Activated effector memory CD4-positive, alpha-beta T cell treated with anti-CD3 and anti-CD28 coated beads, Interleukin-2, amount 50 U/mL, for 16 hours (primary cell): ENCODE measurements around the gene ERG28.

Experiments used
- DNase-seq: peaks from one replicate; pipeline ENCODE4 v3.0.0-alpha.2; 2020

Gene ERG28

DNA sequence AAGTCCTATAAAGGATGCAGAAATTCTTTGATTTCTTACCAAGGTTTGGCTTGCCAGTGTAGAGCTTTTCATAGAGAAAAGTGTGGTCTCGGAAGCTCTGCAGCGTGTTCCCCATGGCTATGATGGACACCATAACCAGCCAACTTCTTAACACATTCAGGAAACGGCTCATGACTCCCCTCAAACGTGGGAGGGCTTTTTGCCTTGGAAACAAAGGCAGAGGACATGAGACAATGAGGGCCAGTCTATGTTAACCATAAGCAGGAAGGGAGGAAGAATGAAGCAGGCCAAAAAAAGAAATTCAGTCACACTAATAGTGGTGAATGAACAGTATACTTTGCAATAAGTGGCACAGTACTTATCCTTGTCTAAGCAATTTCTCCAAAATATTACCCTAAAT, 3.3 kb downstream of the ERG28 start:
- DNase-seq: no peak

DNA sequence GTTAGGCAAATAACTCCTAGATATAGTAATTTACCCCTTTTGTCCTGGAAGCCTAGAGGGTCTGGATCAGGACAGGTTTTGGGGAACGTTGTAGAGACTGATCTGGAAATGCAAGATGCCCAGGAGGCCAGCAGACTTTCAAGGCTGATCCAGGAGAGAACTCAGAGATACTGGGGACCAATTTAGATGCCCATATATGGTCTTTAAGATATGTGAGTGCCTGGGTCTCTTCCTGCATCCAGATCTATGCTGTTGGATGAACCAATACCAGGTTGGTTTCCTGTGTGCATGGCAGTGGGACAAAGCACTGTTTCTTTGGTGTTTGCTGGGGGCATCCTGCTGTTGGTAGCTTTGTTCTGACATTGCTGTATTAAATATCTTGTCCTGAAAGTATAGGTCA, 5.4 kb downstream of the ERG28 start:
- no peak for DNase-seq

- DNase-seq: peak; percentile 93
Observed at GRCh38 chr14:75654127-75654732, 6.4 kb downstream of the ERG28 start.

GRCh38 chr14:75653563-75653962, 7.1 kb downstream of the ERG28 start:
- DNase-seq: no peak

DNA sequence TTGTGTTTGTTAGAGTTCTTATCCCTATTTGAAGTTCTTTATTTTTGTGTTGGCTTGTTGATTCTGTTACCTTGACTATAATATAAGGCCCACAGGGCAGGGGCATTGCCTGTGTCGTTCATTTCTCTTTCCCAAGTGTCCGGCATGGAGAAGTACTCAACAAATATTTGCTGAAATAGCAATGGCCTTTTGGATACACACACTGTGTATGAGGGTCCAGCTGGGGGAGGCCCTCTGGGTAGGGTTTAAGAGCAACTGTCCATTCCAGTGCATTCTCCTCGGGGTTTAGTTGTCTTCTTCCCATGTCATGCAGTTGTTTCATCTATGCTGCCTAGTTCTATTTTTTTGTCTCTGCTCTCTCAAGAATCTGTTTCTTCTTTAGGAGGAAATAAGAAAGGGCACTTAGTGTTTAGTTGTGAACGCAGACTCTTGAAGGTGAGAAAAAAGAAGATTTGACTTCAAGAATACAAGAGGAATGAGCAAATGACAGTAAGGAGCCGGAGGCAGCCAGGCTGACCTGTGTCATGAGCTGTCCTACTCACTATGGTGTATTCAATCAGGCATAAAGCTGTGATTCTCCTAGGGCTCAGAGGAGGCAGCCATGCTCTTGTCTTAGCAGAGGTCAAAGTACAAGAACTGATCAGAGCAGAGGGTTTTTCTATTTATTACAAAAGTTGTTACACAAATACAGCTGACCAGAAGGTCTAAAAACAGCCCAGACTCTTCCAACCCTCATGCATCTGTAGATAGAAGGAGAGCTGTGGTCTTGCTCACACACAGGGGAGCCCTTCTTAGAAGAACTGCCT, 10.2 kb downstream of the ERG28 start:
- DNase-seq: no peak

DNA sequence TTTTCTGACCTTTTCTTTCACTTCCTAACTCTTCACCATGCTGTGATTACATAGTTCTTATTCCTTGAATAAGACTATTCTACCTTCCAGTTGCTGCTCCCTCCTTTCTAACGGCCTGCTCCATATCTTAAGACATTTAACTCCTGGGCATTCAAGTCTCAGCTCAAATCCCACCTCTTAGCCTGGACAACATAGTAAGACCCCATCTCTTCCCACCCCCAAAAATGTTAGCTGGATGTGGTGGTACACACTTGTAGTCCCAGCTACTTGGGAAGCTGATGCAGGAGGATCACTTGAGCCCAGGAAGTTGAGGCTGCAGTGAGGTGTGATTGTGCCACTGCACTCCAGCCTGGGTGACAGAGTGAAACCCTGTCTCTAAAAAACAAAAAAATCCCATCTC, 10.9 kb downstream of the ERG28 start:
- no peak for DNase-seq

DNA sequence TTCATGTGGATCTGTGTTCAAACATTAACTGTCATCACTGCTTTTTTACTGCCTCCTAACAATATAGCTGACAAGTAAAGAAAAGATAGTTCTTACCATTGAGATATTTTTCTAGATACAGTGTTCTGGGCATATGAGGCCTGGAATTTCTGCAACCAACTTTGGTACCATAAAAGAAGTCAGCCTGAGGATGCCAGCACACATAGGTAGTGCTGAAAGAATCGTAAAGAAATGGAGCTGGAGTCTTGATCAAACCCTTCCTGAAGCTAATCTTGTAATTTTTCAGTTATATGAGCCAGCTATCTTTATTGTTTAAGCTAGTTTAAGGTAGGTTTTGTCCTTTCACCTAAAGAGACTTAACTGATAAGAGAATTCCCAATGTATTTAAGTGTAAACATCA, 11.3 kb downstream of the ERG28 start:
- no peak for DNase-seq

DNA sequence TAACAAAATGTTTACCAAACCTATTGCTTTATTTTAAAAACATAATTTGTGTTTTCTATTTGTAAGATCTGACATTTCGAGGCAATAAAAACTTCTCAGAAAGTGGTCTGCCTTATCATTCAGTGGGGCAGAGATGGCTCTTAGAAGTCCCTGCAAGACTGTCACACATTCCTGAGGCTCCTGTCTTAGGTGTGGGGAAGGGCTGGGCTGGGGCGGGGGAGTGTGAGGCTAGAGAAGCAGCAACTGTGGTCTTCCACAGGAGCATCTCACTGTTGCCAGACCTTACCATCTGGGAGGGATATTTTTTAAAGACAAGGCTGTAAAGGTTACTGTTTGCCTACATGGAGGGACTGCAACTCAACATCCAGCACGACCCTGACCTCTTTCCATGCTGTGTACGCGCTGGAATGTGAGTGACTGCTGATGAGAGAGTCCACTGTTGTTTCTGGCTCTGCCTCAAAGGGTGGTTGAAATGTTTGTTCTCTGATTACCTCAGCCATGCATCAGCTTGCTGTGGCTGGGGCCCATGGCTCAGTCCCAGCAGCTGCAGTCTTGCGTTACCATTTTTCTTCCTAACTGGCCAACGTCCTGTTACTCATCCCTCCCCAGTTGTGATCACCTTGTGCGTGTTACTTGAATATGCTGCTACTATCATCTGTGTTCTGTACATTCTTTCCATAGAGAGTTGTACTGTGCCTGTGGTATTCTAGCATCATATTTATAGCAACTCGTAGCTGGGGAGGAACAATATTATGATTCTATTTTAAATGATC, 12.4 kb downstream of the ERG28 start:
- DNase-seq: no peak

DNA sequence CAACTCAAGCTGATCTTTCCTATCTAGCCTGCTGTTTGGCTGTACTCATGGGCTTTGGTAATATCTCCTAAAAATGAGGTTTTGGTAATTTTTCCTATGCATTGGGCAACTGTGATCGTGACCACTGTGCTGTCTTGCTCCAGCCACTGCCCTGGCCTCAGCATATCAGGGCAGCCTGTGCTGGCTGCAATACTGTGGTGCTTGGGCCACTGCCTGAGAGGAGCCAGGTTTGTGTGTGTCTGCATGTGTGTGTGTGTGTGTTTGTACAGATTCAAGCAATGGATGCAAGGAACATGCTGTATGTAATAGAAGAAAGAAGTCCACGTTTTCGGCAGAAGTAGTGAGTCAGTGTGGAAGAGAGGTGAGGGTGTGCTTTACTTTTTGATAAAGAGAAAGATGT, 13.0 kb downstream of the ERG28 start:
- DNase-seq: no peak

DNA sequence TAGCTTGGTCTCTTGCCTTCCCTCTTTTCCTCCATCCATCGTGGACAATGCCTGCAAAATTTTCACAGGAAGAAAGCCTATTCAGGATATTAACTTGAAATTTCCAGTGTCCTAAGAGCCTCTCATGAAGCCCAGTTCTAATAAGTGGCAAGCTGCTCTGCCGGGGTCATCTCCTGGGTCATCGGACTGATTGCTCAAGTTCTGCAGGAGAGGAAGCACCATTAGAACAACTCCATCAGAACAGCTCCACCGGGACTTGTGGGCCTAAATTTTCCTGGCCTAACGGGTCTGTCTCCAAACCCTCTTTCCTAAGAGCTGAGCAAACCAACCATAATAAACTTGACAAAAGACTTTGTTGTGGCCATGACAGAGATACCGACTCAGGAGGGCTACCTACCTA, 13.9 kb downstream of the ERG28 start:
- DNase-seq: no peak

- DNase-seq: no peak
Observed at GRCh38 chr14:75645056-75645455, 15.6 kb downstream of the ERG28 start.

DNA sequence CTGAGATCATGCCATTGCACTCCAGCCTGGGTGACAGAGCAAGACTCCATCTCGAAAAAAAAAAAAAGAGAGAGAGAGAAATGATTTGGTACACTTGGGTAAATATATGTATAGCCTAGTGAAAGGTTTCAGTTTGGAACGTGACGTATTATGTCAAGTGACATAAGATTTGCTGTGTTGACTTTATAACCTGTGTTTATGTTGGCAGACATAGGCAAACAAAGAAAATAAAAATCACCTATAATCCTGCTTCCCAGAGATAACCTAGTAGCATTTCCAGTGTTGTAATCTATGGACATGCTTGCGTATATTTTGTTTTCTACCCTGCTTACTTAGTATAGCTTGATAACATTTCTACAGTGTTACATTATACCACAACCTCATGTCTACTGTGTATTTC, 16.7 kb downstream of the ERG28 start:
- DNase-seq: no peak

DNA sequence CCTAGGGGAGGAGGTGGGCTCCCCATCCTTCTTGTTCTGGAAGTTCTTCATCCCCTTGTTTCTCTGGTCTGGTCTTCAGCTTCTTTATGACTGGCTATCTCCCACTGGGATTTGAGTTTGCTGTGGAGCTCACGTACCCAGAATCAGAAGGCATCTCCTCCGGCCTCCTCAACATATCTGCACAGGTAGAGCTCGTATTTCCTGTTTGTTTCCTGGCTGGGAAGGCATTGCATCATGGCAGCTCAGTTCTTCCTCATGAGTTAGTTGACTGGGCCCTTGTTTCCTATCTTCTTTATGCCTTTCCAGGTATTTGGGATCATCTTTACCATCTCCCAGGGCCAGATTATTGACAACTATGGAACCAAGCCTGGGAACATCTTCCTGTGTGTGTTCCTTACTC, 19.8 kb downstream of the ERG28 start:
- DNase-seq: no peak

DNA sequence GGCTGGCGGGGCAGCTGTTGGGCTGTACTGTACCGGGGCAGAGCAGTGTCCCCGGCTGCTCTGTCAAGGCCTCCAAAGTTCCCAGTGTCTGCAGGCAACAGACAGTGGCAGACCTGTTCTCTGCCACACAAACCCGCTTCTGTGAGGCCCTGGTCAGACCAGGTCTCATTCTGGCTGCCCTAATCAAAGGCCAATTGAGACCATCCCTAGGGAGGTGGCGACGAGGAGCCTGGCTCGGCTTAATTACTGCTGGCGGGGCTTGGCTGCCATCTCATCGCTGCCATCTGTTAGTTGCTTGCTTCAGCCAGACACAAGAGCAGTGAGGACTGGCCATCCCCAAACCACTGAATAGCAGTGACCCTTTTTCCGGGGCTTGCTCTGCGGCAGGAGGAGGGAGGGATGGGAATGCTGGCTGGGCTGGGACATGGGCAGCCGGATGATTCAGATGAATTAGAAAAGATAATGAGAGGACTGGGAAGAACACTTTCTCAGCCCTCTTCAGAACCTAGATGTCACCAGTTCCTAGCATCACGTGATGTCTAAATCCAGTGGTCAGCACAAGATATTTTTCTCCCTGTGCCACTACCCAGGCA, 24.5 kb downstream of the ERG28 start:
- no peak for DNase-seq

DNA sequence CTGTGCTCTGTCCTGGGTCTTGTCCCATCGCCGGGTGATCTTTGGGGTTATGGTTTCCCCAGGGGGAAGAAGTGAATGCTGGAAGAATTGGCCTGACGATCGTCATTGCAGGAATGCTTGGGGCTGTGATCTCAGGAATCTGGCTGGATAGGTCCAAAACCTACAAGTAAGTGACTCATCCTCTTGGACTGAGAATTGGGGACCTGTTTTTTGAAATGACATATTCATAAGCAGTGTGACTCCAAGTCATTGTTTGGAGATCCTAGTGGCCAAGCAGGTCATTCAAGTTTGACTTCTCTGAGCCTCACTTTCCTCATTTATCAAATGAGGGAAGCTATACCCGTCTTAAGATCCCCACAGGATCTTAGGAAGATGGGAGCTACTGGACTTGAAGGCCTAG, 25.8 kb downstream of the ERG28 start:
- DNase-seq: no peak

GRCh38 chr14:75631453-75631831, 29.2 kb downstream of the ERG28 start:
- DNase-seq: no peak

- no peak for DNase-seq
Observed at GRCh38 chr14:75630695-75631452, 29.8 kb downstream of the ERG28 start.

GRCh38 chr14:75628816-75629215, 31.9 kb downstream of the ERG28 start:
- DNase-seq: no peak

GRCh38 chr14:75627406-75627805, 33.3 kb downstream of the ERG28 start:
- no peak for DNase-seq

- DNase-seq: no peak
Observed at GRCh38 chr14:75626863-75627262, 33.8 kb downstream of the ERG28 start.

GRCh38 chr14:75626396-75626795, 34.3 kb downstream of the ERG28 start:
- no peak for DNase-seq

DNA sequence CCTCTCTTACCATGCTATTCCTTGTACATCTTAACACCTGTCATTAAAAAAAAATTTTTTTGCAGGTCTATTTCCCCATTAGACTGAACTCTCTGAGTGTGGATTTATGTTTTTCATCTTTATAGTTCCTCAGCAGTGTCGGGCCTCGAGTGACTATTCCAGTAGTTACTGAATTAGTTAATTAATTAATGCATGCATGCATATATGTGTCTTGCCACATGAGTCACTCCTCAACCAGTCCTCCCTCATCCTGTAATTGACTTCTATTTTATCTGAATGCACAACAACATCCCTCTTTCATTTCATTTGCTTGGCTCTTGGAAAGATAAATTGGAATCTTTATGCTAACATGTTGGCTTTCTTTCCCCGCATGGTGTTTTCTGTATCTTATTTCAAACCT, 35.6 kb downstream of the ERG28 start:
- no peak for DNase-seq

- DNase-seq: no peak
Observed at GRCh38 chr14:75619548-75619947, 41.1 kb downstream of the ERG28 start.
